ENCODE data around the gene CUTC. TPM values are rescaled to one million over a fixed set of nuclear protein-coding genes. Genes with fewer than 3 reads are reported as not detected.

CUTC gene
- total and polyA plus RNA-seq, 4 donors = 10.3 to 23.4 (median 17.3) TPM

GRCh38 chr10:99695761-99696160 is 36.3 kb upstream of the CUTC start:
- Histone ChIP-seq H3K36me3 (ENCODE audit: control insufficient read depth in 4 of 4, insufficient read depth in 3 of 4, low read depth in 1 of 4, low read length in 3 of 4) (peaks cover 8 to 40% (median 22%) of the 10 kb centered on the region in 4 donors), H3K4me1 (ENCODE audit: control insufficient read depth in 4 of 4, insufficient read depth in 4 of 4, low read length in 3 of 4) (peaks cover 0 to 17% (median 3%) of the 10 kb centered on the region in 4 donors), H3K9ac (ENCODE audit: low read depth in 1 of 2, low read length in 2 of 2) (no peak overlapping the region), H3K27ac (ENCODE audit: low read depth in 1 of 2, low read length in 2 of 2) (peak overlapping the region; percentile 66 to 72), H3K27me3 (ENCODE audit: control insufficient read depth in 4 of 4, insufficient read depth in 4 of 4, low read length in 3 of 4) (no peaks in the 10 kb centered on the region), H3K4me3 (ENCODE audit: low read depth in 1 of 3, low read length in 3 of 3) (no peak overlapping the region), H3K9me3 (ENCODE audit: control insufficient read depth in 4 of 4, low read length in 3 of 4) (no peaks in the 10 kb centered on the region)
- no peak for TF ChIP-seq JUND (IDR thresholded peaks at IDR 0.05)
- TF ChIP-seq, protein P1, sequence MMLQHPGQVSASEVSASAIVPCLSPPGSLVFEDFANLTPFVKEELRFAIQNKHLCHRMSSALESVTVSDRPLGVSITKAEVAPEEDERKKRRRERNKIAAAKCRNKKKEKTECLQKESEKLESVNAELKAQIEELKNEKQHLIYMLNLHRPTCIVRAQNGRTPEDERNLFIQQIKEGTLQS (IDR thresholded peaks at IDR 0.05) = no peak
- peak in 1 of 2 donors; percentile 22 for TF ChIP-seq RAD21 (IDR thresholded peaks at IDR 0.05)
- no peak for TF ChIP-seq YY1 (IDR thresholded peaks at IDR 0.05)
- TF ChIP-seq HNF4A (conservative IDR thresholded peaks at IDR 0.05) = peak in 1 of 2 donors; percentile 63
- TF ChIP-seq RXRA (IDR thresholded peaks at IDR 0.05) = peak in 1 of 2 donors; percentile 76
- no peak for TF ChIP-seq NR2F2 (IDR thresholded peaks at IDR 0.05)
- no peak for TF ChIP-seq TAF1 (conservative IDR thresholded peaks at IDR 0.05)
- TF ChIP-seq REST (IDR thresholded peaks at IDR 0.05) = peak; percentile 8
- no peak for TF ChIP-seq FOXA1 (IDR thresholded peaks at IDR 0.05)
- TF ChIP-seq SP1 (IDR thresholded peaks at IDR 0.05) = no peak
- DNase-seq (ENCODE audit: low spot score) = no peak
- WGBS = 58% methylated on average over 6 of the region's 6 CpGs

DNA sequence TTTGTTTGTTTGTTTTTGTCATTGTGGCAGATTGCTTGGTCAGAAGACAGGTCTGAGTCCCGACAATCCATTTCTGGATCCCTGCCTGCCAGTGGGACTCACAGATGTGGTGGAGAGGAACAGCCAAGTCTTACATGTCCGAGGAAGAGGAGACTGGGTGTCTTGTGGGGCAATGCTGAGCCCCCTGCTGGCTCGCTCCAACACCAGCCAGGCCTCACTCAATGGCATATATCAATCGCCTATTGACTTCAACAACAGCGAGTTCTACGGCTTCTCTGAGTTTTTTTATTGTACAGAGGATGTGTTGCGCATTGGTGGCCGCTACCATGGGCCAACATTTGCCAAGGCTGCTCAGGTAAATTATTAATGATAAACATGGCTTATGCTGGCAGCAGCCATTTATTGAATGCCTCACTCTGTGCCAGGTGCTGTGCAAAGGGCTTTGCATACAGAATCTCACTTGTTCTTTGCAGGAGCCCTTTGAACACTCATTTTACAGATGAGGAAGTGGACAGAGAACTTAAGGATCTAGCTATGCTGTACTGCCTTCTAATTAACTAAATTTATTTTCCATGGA is 33.4 kb upstream of the CUTC start:
- Histone ChIP-seq H3K27ac (ENCODE audit: low read depth in 1 of 2, low read length in 2 of 2) (peak overlapping the region in 1 of 2 donors; percentile 37), H3K4me1 (ENCODE audit: control insufficient read depth in 4 of 4, insufficient read depth in 4 of 4, low read length in 3 of 4) (peaks cover 0 to 17% (median 3%) of the 10 kb centered on the region in 4 donors), H3K9me3 (ENCODE audit: control insufficient read depth in 4 of 4, low read length in 3 of 4) (no peaks in the 10 kb centered on the region), H3K4me3 (ENCODE audit: low read depth in 1 of 3, low read length in 3 of 3) (no peak overlapping the region), H3K27me3 (ENCODE audit: control insufficient read depth in 4 of 4, insufficient read depth in 4 of 4, low read length in 3 of 4) (no peaks in the 10 kb centered on the region), H3K36me3 (ENCODE audit: control insufficient read depth in 4 of 4, insufficient read depth in 3 of 4, low read depth in 1 of 4, low read length in 3 of 4) (peaks cover 13 to 37% (median 26%) of the 10 kb centered on the region in 4 donors), H3K9ac (ENCODE audit: low read depth in 1 of 2, low read length in 2 of 2) (no peak overlapping the region)
- WGBS = 71% methylated on average over 8 of the region's 8 CpGs
- TF ChIP-seq FOXA1 (IDR thresholded peaks at IDR 0.05) (no peak), FOXA2 (IDR thresholded peaks at IDR 0.05) (peak; percentile 12), ZBTB33 (IDR thresholded peaks at IDR 0.05) (no peak), RAD21 (IDR thresholded peaks at IDR 0.05) (peak in 1 of 2 donors; percentile 33), YY1 (IDR thresholded peaks at IDR 0.05) (peak; percentile 94)
- DNase-seq (ENCODE audit: low spot score) = no peak

Measured in liver (tissue), 9 donors.